Heart left ventricle (tissue), 16 donors: ENCODE measurements around the gene SCFD2. TPM values are rescaled to one million over a fixed set of nuclear protein-coding genes. Genes with fewer than 3 reads are reported as not detected.
"Not testable (repeated sequence)": the region's sequence is repeated elsewhere in the genome, so short reads cannot be mapped to it uniquely, and the experiment has no call there.

Experiments used
- ATAC-seq, 4 donors: fragments of 200-7000 bp; cut with Tn5 transposase; one replicate each; pipeline ENCODE4 v1.9.1; 2020 to 2022; ENCODE audit warnings: moderate library complexity in 4 of 4, mild to moderate bottlenecking in 3 of 4, moderate number of reproducible peaks in 1 of 4
- DNase-seq, 5 donors: peaks; one replicate each; pipeline ENCODE4 v3.0.0-alpha.2; 2020
- H3K27ac ChIP-seq, 12 donors: fragments of 200-600 bp; sonication (generic) in 4 of 12; one replicate each; pipeline versions ENCODE4 v1.5.0 to v1.8.0; 2016 to 2022; ENCODE audit warnings: mild to moderate bottlenecking in 2 of 12
- H3K27me3 ChIP-seq, 9 donors: fragments of 200-600 bp; sonication (generic) in 2 of 9; one replicate each; pipeline versions ENCODE4 v1.5.1 to v1.8.0; 2016 to 2022; ENCODE audit warnings: mild to moderate bottlenecking in 3 of 9
- H3K36me3 ChIP-seq, 9 donors: fragments of 200-600 bp; sonication (generic) in 2 of 9; one replicate each; pipeline versions ENCODE4 v1.5.0 to v1.8.0; 2018 to 2022; ENCODE audit warnings: mild to moderate bottlenecking in 2 of 9
- H3K4me1 ChIP-seq, 12 donors: fragments of 200-600 bp; sonication (generic) in 4 of 12; one replicate each; pipeline versions ENCODE4 v1.5.0 to v1.8.0; 2016 to 2022; ENCODE audit warnings: mild to moderate bottlenecking in 3 of 12
- H3K4me3 ChIP-seq, 12 donors: fragments of 200-600 bp; sonication (generic) in 4 of 12; one replicate each; pipeline versions ENCODE4 v1.5.0 to v1.8.0; 2017 to 2022; ENCODE audit warnings: mild to moderate bottlenecking in 9 of 12, moderate library complexity in 4 of 12
- H3K9me3 ChIP-seq, 12 donors: fragments of 200-600 bp; sonication (generic) in 4 of 12; one replicate each; pipeline versions ENCODE4 v1.5.0 to v1.8.0; 2016 to 2022; ENCODE audit warnings: mild to moderate bottlenecking in 1 of 12
- POLR2A ChIP-seq, 2 donors: fragments of 450-650 bp; IDR thresholded peaks; one replicate each; pipeline ENCODE4 v1.6.1; 2017; ENCODE audit warnings: antibody characterized with exemption in 2 of 2, mild to moderate bottlenecking in 2 of 2, moderate library complexity in 2 of 2
- WGBS, 4 donors: extraction: QIAGEN DNeasy Blood & Tissue Kit in 2 of 4; methylation state at CpG; one replicate each; pipeline versions ENCODE4 v1.1.5 to v1.1.7; 2013 to 2018; 5-methylcytosine and 5-hydroxymethylcytosine counted together
- intact Hi-C, 10 donors: fragments of 100-400 bp; cut with DNase I; formaldehyde crosslinking; loops; one replicate each; pipeline versions ENCODE4 v1.11.1 to v1.14.2; 2022
- polyA plus RNA-seq, 2 donors: library from polyadenylated mRNA; stranded (reverse); fragments of 200-250 nt; gene quantifications; one replicate each; pipeline ENCODE4 v1.2.3, GENCODE V29; 2013
- total RNA-seq, 9 donors: library from RNA; depleted of rRNA in 2 of 9; stranded (reverse); fragments of >200 nt in 2 of 9; fragmentation: NEBNext Ultra II Directional in 3 of 9; extraction: Animal tissue kit (Norgen Biotek cat#: 25700) in 3 of 9; gene quantifications; one replicate each; pipeline versions ENCODE4 v1.1.0 to v1.2.4, GENCODE V29; 2016 to 2023
- TF ChIP-seq, protein P1 (sequence below), 12 donors: fragments of 200-600 bp; sonication (generic) in 4 of 12; IDR thresholded peaks; one replicate each; pipeline versions ENCODE4 v1.5.0 to v1.8.0; 2018 to 2022; ENCODE audit warnings: antibody characterized with exemption in 12 of 12, mild to moderate bottlenecking in 5 of 12
- donor health status: ischemic (EF 13 %, LVEDD 7.1; RV severe dilation, severe dysfunction).
- donor health status: healthy with polysubstance abuse.
- donor health status: DM: no; HTN: yes; CAD: no.
- donor health status: DM: no; HTN: no; CAD: no.
- donor health status: ischemic (EF 25% LVEDD 6.9; RV normal size, moderate dysfunction).
- donor health status: ischemic (EF 25% LVEDD 5.7; RV mildly dilated, moderate dysfunction).
- donor health status: healthy.
- donor health status: DM: yes; HTN: yes; CAD: no.
- donor health status: ischemic (EF 35%, LVEDD 5.7; RV mildly dilated, moderate dysfunction).
- donor health status: nonischemic (EF 11% LVEDD 7.7; RV severe dilation, severe dysfunction).
- donor health status: DM: yes; HTN: yes; CAD: no.
- donor health status: PGD.
- donor health status: ischemic (EF 29% LVEDD 5.4; RV normal size, mild dysfunction).
- donor health status: nonischemic (EF 23%, LVEDD 6.1; RV moderate dilation, normal function).

The SCFD2 gene
- total and polyA plus RNA-seq, 11 donors = 3.7 to 14.0 (median 9.8) TPM

DNA sequence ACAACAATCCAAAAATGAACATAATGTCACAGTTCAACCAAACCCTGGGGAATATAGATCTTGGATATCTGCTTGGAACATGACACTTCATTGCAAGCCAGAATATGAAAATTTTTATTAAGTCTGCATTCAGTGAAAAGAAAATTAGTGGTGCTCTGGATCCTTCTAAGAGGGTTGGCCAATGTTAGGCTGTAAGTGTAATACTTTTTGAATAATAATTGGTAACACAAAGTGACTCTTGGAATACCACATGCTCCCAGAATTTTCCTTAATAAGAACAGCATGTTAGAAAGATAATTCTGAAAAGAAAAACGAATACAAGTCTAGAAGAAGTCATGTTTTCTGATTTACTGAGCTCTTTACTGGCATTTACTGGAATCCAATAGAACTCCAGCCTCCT is 328.0 kb downstream of the SCFD2 start:
- no peaks in the 10 kb centered on the region for H3K36me3 ChIP-seq
- DNase-seq (no peak), ATAC-seq (no peak)
- H3K9me3 ChIP-seq = peaks cover 0 to 16% (median 0%) of the 10 kb centered on the region in 12 donors
- intact Hi-C loops = no loop called here
- peaks cover 0 to 7% (median 0%) of the 10 kb centered on the region in 12 donors for H3K4me1 ChIP-seq
- no peaks in the 10 kb centered on the region for H3K27me3 ChIP-seq
- H3K27ac ChIP-seq = no peak overlapping the region
- TF ChIP-seq, protein P1, sequence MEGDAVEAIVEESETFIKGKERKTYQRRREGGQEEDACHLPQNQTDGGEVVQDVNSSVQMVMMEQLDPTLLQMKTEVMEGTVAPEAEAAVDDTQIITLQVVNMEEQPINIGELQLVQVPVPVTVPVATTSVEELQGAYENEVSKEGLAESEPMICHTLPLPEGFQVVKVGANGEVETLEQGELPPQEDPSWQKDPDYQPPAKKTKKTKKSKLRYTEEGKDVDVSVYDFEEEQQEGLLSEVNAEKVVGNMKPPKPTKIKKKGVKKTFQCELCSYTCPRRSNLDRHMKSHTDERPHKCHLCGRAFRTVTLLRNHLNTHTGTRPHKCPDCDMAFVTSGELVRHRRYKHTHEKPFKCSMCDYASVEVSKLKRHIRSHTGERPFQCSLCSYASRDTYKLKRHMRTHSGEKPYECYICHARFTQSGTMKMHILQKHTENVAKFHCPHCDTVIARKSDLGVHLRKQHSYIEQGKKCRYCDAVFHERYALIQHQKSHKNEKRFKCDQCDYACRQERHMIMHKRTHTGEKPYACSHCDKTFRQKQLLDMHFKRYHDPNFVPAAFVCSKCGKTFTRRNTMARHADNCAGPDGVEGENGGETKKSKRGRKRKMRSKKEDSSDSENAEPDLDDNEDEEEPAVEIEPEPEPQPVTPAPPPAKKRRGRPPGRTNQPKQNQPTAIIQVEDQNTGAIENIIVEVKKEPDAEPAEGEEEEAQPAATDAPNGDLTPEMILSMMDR (IDR thresholded peaks at IDR 0.05) = no peak
- TF ChIP-seq POLR2A (IDR thresholded peaks at IDR 0.05) = no peak
- WGBS, 4 donors = 56 to 74% (median 66%) methylated on average over 1 of the region's 1 CpG
- H3K4me3 ChIP-seq = no peak overlapping the region

DNA sequence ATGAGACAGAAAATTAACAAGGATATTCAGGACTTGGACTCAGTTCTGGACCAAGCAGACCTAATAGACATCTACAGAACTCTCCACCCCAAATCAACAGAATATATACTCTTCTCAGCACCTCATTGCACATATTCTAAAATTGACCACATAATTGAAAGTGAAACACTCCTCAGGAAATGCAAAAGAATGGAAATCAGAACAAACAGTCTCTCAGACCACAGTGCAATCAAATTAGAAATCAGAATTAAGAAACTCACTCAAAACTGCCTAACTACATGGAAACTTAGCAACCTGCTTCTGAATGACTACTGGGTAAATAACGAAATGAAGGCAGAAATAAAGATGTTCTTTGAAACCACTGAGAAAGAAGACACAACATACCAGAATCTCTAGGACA is 333.0 kb downstream of the SCFD2 start:
- H3K27ac ChIP-seq, H3K36me3 ChIP-seq, intact Hi-C loops, DNase-seq, ATAC-seq, H3K4me3 ChIP-seq, H3K27me3 ChIP-seq, H3K4me1 ChIP-seq: not testable (repeated sequence)
- WGBS, 4 donors = 82 to 98% (median 89%) methylated on average over 1 of the region's 1 CpG
- H3K9me3 ChIP-seq = peaks cover 0 to 29% (median 0%) of the 10 kb centered on the region in 12 donors

DNA sequence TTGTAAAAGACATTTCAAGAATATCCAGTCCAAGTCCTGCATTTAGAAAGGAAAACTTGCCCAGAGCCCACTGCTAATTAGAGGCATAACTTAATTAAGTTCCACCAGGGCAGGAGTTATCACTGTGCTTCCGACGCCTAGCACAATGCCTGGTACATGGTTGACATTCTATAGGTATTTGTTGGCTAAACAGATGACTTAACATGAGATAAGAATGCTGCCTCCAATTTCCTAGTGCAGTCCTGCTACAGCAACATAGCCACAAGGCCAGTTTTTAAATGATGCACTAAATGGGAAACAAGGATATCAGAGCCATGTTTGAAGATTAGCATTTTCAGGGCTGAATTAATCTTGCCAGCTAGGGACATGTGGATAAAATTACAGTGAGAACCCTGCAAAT is 339.6 kb downstream of the SCFD2 start:
- Histone ChIP-seq H3K36me3 (no peaks in the 10 kb centered on the region), H3K27me3 (no peaks in the 10 kb centered on the region), H3K4me3 (no peak overlapping the region), H3K4me1 (peaks cover 0 to 19% (median 11%) of the 10 kb centered on the region in 12 donors), H3K27ac (no peak overlapping the region), H3K9me3 (no peaks in the 10 kb centered on the region)
- intact Hi-C loops = loop anchor here in 2 of 10 donors (10.0 kb wide), 2 partner anchors 99 to 109 kb away; no protein-coding TSS in a partner anchor
- no peak for DNase-seq
- no peak for TF ChIP-seq POLR2A (IDR thresholded peaks at IDR 0.05)
- TF ChIP-seq, protein P1 (IDR thresholded peaks at IDR 0.05) = no peak
- 82 to 93% (median 85%) methylated on average over 2 of the region's 2 CpGs for WGBS, 4 donors
- no peak for ATAC-seq

DNA sequence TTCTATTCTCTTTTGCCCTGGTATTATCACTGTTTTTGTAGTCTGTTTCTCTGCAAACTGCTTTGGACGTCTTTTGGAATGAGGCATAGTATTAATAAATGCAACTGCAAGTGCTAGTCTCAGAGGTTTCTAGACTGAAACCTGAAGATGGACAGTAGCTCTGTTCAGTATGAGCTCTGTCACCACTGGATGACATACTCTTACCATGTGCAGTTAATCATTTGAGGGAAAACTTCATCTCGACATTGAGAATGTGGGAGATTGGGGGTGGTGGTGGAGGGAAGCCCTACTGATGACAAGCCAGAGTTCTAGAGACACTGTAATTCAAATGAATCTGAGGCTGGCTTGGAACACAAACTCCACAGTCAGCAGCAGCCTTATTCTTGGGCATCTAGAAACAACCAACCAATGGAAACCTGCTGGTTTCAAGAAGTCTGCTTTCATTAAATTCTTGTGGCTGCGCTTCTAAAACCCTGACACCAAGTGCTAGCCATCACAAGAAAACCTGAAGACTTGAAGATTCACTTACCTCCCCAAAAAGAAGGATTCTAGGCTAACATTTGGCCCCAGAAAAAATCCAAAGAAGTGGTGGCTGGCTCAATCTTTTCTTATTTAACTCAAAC is 342.1 kb downstream of the SCFD2 start:
- Histone ChIP-seq H3K4me3 (no peak overlapping the region), H3K27ac (no peak overlapping the region), H3K27me3 (no peaks in the 10 kb centered on the region), H3K36me3 (no peaks in the 10 kb centered on the region), H3K9me3 (no peaks in the 10 kb centered on the region), H3K4me1 (peaks cover 0 to 41% (median 27%) of the 10 kb centered on the region in 12 donors)
- 87 to 94% (median 88%) methylated on average over 3 of the region's 3 CpGs for whole genome bisulfite sequencing, 4 donors
- intact Hi-C loops = loop anchor here in 2 of 10 donors (5.0 to 10.0 kb wide), 3 partner anchors 101 to 1204 kb away; partner anchors contain the start of gene PDGFRA (in 1 of the 2)
- no peak for TF ChIP-seq POLR2A (IDR thresholded peaks at IDR 0.05)
- TF ChIP-seq, protein P1 (IDR thresholded peaks at IDR 0.05) = no peak
- no peak for DNase-seq
- no peak for ATAC-seq
